Measurements from ENCODE around the gene SPEN. TPM values are rescaled to one million over a fixed set of nuclear protein-coding genes. Genes with fewer than 3 reads are reported as not detected.

SPEN gene
- total and polyA plus RNA-seq, 10 of the 15 experiments (the other 5 are each of a cell fraction or from before 2014, with no cell fraction given), result 5.2 to 58.7 (median 20.1) TPM

DNA sequence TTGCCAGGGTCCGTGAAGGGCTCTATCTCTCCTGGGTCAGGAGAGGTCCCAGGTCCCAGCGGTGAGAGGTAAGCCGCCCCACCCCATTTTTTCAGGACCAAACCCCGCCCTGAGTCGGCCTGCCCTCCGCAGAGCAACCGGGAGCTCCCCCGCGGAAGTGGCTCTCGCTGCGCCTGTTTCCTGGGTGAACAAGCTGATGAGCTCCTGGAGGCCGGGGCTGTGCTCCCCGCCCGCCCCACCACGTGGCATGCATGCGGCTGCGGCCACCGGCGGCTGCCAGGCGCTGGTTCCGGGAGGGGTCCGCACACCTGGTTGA lies 96.4 kb downstream of the SPEN start:
- Histone ChIP-seq H3K4me2 (ENCODE audit: control insufficient read depth, insufficient read depth) (no peak overlapping the region), H3K27ac (ENCODE audit: control insufficient read depth, insufficient read depth) (no peak overlapping the region), H2AFZ (ENCODE audit: control insufficient read depth, low read depth, low read length) (no peak overlapping the region), H3K36me3 (ENCODE audit: control insufficient read depth in 2 of 2, insufficient read depth in 2 of 2, low read length in 1 of 2) (peaks cover 14 to 78% of the 10 kb centered on the region in 2 experiments), H4K20me1 (ENCODE audit: control insufficient read depth, insufficient read depth) (no peaks in the 10 kb centered on the region), H3K9me3 (replicated peaks; ENCODE audit: control insufficient read depth, insufficient read depth, low read length) (no peaks in the 10 kb centered on the region), H3K4me1 (ENCODE audit: control insufficient read depth, insufficient read depth, low read length) (peaks cover 15% of the 10 kb centered on the region), H3K9ac (ENCODE audit: control insufficient read depth, insufficient read depth, low read length) (no peak overlapping the region), H3K4me3 (no peak overlapping the region), H3K27me3 (replicated peaks in 1 of 2; ENCODE audit: control insufficient read depth in 2 of 2, insufficient read depth in 2 of 2, low read length in 1 of 2) (no peaks in the 10 kb centered on the region), H3K79me2 (ENCODE audit: control insufficient read depth, insufficient read depth, low read length) (peaks cover 4% of the 10 kb centered on the region; the same call in 1 of the 2 replicates)
- ChIA-PET RAD21 (ENCODE audit: unreplicated experiment) (no interaction called here), POLR2A (no interaction called here), SMC1A (ENCODE audit: uncharacterized antibody, unreplicated experiment) (no interaction called here), CTCF (no interaction called here)
- TF ChIP-seq CBX3 (IDR thresholded peaks at IDR 0.05; ENCODE audit: borderline replicate concordance, low read depth) (no peak), TCF7 (IDR thresholded peaks at IDR 0.05; ENCODE audit: borderline replicate concordance) (no peak)
- TF ChIP-seq, protein P1, sequence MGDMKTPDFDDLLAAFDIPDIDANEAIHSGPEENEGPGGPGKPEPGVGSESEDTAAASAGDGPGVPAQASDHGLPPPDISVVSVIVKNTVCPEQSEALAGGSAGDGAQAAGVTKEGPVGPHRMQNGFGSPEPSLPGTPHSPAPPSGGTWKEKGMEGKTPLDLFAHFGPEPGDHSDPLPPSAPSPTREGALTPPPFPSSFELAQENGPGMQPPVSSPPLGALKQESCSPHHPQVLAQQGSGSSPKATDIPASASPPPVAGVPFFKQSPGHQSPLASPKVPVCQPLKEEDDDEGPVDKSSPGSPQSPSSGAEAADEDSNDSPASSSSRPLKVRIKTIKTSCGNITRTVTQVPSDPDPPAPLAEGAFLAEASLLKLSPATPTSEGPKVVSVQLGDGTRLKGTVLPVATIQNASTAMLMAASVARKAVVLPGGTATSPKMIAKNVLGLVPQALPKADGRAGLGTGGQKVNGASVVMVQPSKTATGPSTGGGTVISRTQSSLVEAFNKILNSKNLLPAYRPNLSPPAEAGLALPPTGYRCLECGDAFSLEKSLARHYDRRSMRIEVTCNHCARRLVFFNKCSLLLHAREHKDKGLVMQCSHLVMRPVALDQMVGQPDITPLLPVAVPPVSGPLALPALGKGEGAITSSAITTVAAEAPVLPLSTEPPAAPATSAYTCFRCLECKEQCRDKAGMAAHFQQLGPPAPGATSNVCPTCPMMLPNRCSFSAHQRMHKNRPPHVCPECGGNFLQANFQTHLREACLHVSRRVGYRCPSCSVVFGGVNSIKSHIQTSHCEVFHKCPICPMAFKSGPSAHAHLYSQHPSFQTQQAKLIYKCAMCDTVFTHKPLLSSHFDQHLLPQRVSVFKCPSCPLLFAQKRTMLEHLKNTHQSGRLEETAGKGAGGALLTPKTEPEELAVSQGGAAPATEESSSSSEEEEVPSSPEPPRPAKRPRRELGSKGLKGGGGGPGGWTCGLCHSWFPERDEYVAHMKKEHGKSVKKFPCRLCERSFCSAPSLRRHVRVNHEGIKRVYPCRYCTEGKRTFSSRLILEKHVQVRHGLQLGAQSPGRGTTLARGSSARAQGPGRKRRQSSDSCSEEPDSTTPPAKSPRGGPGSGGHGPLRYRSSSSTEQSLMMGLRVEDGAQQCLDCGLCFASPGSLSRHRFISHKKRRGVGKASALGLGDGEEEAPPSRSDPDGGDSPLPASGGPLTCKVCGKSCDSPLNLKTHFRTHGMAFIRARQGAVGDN (IDR thresholded peaks at IDR 0.05), result no peak
- no TSS peak for BruUV-seq (replicated peaks)
- DNase-seq (ENCODE audit: low read depth, low spot score), result no peak
- no peak for ATAC-seq
- FAIRE-seq, result no peak
- in situ Hi-C loops (cut with MboI), result no loop called here
- WGBS (ENCODE audit: insufficient coverage, insufficient replicate concordance, low lambda C conversion rate, missing lambda C conversion rate), result 98% methylated on average over 17 of the region's 22 CpGs
- intact Hi-C loops (cut with micrococcal nuclease; ENCODE audit: unreplicated experiment), result loop anchor here (10.0 kb wide), 1 partner anchor 111 kb away; no protein-coding TSS in a partner anchor
